Activated naive CD4-positive, alpha-beta T cell treated with anti-CD3 and anti-CD28 coated beads, Interleukin-2, amount 50 U/mL, for 24 hours (primary cell): ENCODE data around the gene NR1D1.

Experiments used
- H3K27ac Mint-ChIP-seq: one replicate; pipeline ENCODE4 v1.8.0; 2021; ENCODE audit warnings: mild to moderate bottlenecking, mixed read lengths
- H3K27me3 Mint-ChIP-seq: one replicate; pipeline ENCODE4 v1.8.0; 2021; ENCODE audit warnings: mixed read lengths
- H3K36me3 Mint-ChIP-seq: one replicate; pipeline ENCODE4 v1.8.0; 2021; ENCODE audit warnings: mixed read lengths
- H3K4me1 Mint-ChIP-seq: one replicate; pipeline ENCODE4 v1.8.0; 2021; ENCODE audit warnings: mixed read lengths
- H3K4me3 Mint-ChIP-seq: one replicate; pipeline ENCODE4 v1.8.0; 2021; ENCODE audit warnings: mild to moderate bottlenecking, mixed read lengths
- H3K9me3 Mint-ChIP-seq: one replicate; pipeline ENCODE4 v1.8.0; 2021; ENCODE audit warnings: mixed read lengths

NR1D1 gene

GRCh38 chr17:40115101-40115436 is 14.7 kb upstream of the NR1D1 start:
- H3K9me3 Mint-ChIP-seq: no peaks in the 10 kb centered on the region
- no peak overlapping the region for H3K27ac Mint-ChIP-seq
- H3K4me1 Mint-ChIP-seq: peaks cover 49% of the 10 kb centered on the region
- H3K27me3 Mint-ChIP-seq: no peaks in the 10 kb centered on the region
- no peaks in the 10 kb centered on the region for H3K36me3 Mint-ChIP-seq
- H3K4me3 Mint-ChIP-seq: no peak overlapping the region

GRCh38 chr17:40113907-40114245 is 13.5 kb upstream of the NR1D1 start:
- Mint-ChIP-seq H3K27ac (peak overlapping the region; percentile 90), H3K9me3 (no peaks in the 10 kb centered on the region), H3K4me1 (peaks cover 61% of the 10 kb centered on the region), H3K36me3 (no peaks in the 10 kb centered on the region), H3K4me3 (peak overlapping the region; percentile 85), H3K27me3 (no peaks in the 10 kb centered on the region)

GRCh38 chr17:40113110-40113906 is 12.9 kb upstream of the NR1D1 start:
- no peaks in the 10 kb centered on the region for H3K27me3 Mint-ChIP-seq
- no peaks in the 10 kb centered on the region for H3K36me3 Mint-ChIP-seq
- peak overlapping the region; percentile 90 for H3K27ac Mint-ChIP-seq
- H3K9me3 Mint-ChIP-seq: no peaks in the 10 kb centered on the region
- H3K4me1 Mint-ChIP-seq: peaks cover 62% of the 10 kb centered on the region
- H3K4me3 Mint-ChIP-seq: peak overlapping the region; percentile 85

GRCh38 chr17:40112718-40113109 is 12.3 kb upstream of the NR1D1 start:
- peaks cover 64% of the 10 kb centered on the region for H3K4me1 Mint-ChIP-seq
- peak overlapping the region; percentile 85 for H3K4me3 Mint-ChIP-seq
- no peaks in the 10 kb centered on the region for H3K9me3 Mint-ChIP-seq
- no peaks in the 10 kb centered on the region for H3K27me3 Mint-ChIP-seq
- no peaks in the 10 kb centered on the region for H3K36me3 Mint-ChIP-seq
- peak overlapping the region; percentile 90 for H3K27ac Mint-ChIP-seq

- peaks cover 68% of the 10 kb centered on the region for H3K4me1 Mint-ChIP-seq
Observed at GRCh38 chr17:40112191-40112711, 11.9 kb upstream of the NR1D1 start.

GRCh38 chr17:40111221-40112128 is 11.1 kb upstream of the NR1D1 start:
- peaks cover 76% of the 10 kb centered on the region for H3K4me1 Mint-ChIP-seq
- H3K9me3 Mint-ChIP-seq: no peaks in the 10 kb centered on the region
- H3K27ac Mint-ChIP-seq: peak overlapping the region; percentile 74
- no peaks in the 10 kb centered on the region for H3K27me3 Mint-ChIP-seq
- peak overlapping the region; percentile 59 for H3K4me3 Mint-ChIP-seq
- H3K36me3 Mint-ChIP-seq: no peaks in the 10 kb centered on the region

More at GRCh38 chr17:40112191-40112711, 11.9 kb upstream of the NR1D1 start:
- Mint-ChIP-seq H3K36me3 (no peaks in the 10 kb centered on the region), H3K27ac (peak overlapping the region; percentile 74), H3K4me3 (peak overlapping the region; percentile 26), H3K9me3 (no peaks in the 10 kb centered on the region), H3K27me3 (no peaks in the 10 kb centered on the region)

- Mint-ChIP-seq H3K36me3 (no peaks in the 10 kb centered on the region), H3K27me3 (no peaks in the 10 kb centered on the region), H3K9me3 (no peaks in the 10 kb centered on the region), H3K4me3 (peak overlapping the region; percentile 20), H3K27ac (peak overlapping the region; percentile 52), H3K4me1 (peaks cover 86% of the 10 kb centered on the region)
Observed at GRCh38 chr17:40110026-40110845, 9.8 kb upstream of the NR1D1 start.

- peaks cover 95% of the 10 kb centered on the region for H3K4me1 Mint-ChIP-seq
- no peaks in the 10 kb centered on the region for H3K27me3 Mint-ChIP-seq
- no peaks in the 10 kb centered on the region for H3K36me3 Mint-ChIP-seq
- peak overlapping the region; percentile 52 for H3K27ac Mint-ChIP-seq
- H3K9me3 Mint-ChIP-seq: no peaks in the 10 kb centered on the region
- no peak overlapping the region for H3K4me3 Mint-ChIP-seq
Observed at GRCh38 chr17:40108970-40109824, 8.8 kb upstream of the NR1D1 start.

- no peaks in the 10 kb centered on the region for H3K9me3 Mint-ChIP-seq
- no peaks in the 10 kb centered on the region for H3K36me3 Mint-ChIP-seq
- no peaks in the 10 kb centered on the region for H3K27me3 Mint-ChIP-seq
- peaks cover 98% of the 10 kb centered on the region for H3K4me1 Mint-ChIP-seq
- peak overlapping the region; percentile 94 for H3K27ac Mint-ChIP-seq
- H3K4me3 Mint-ChIP-seq: peak overlapping the region; percentile 68
Observed at GRCh38 chr17:40107522-40108174, 7.3 kb upstream of the NR1D1 start.

- no peaks in the 10 kb centered on the region for H3K27me3 Mint-ChIP-seq
- no peaks in the 10 kb centered on the region for H3K36me3 Mint-ChIP-seq
- peak overlapping the region; percentile 94 for H3K27ac Mint-ChIP-seq
- H3K9me3 Mint-ChIP-seq: no peaks in the 10 kb centered on the region
- peak overlapping the region; percentile 66 for H3K4me3 Mint-ChIP-seq
- H3K4me1 Mint-ChIP-seq: peaks cover 94% of the 10 kb centered on the region
Observed at GRCh38 chr17:40106760-40107521, 6.6 kb upstream of the NR1D1 start.

- H3K4me3 Mint-ChIP-seq: peak overlapping the region; percentile 17
- peaks cover 94% of the 10 kb centered on the region for H3K4me1 Mint-ChIP-seq
- no peaks in the 10 kb centered on the region for H3K9me3 Mint-ChIP-seq
- no peaks in the 10 kb centered on the region for H3K27me3 Mint-ChIP-seq
- no peaks in the 10 kb centered on the region for H3K36me3 Mint-ChIP-seq
- H3K27ac Mint-ChIP-seq: peak overlapping the region; percentile 46
Observed at GRCh38 chr17:40105861-40106759, 5.7 kb upstream of the NR1D1 start.

GRCh38 chr17:40104594-40105486 is 4.5 kb upstream of the NR1D1 start:
- Mint-ChIP-seq H3K27ac (peak overlapping the region; percentile 41), H3K27me3 (no peaks in the 10 kb centered on the region), H3K4me3 (peak overlapping the region; percentile 0), H3K36me3 (no peaks in the 10 kb centered on the region), H3K4me1 (peaks cover 94% of the 10 kb centered on the region), H3K9me3 (no peaks in the 10 kb centered on the region)
